Measurements from ENCODE around the gene PRSS57.

Gene PRSS57

DNA sequence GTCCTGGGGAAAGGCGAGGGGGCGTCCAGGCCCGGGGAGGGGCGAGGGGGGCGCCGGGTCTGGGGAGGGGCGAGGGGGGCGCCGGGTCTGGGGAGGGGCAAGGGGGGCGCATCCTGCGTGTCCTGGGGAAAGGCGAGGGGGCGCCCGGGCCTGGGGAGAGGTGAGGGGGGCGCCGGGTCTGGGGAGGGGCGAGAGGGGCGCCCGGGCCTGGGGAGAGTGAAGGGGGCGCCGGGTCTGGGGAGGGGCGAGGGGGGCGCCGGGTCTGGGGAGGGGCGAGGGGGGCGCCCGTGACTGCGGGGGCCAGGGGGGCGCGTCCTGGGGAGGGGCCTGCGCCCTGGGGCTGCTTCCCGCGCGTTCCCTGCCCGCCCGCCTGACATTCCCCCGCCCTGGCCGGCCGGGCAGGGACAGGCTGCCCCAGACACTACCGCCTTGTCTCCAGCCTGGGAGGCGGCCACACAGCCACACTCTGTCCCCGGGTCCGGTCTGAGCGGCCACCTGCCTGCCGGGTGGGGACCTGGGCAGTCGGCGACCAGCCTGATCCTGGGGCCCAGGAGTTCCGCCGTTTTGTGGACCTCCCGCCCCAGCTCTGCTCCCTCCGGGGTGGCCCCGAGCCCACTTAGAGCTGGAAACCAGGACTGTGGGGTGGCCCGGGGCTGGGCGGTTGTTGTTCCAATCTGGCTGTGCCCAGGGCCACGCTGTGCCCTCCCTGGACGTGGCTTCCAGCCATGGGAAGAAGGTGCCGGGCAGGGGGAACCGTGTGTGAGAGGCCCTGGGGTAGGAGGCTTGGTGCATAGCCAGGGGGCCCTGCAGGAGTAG is 25.3 kb upstream of the PRSS57 start:
- no peak overlapping the region for H3K4me3 ChIP-seq (ENCODE audit: low read depth, low read length)
- TF ChIP-seq, protein P1, sequence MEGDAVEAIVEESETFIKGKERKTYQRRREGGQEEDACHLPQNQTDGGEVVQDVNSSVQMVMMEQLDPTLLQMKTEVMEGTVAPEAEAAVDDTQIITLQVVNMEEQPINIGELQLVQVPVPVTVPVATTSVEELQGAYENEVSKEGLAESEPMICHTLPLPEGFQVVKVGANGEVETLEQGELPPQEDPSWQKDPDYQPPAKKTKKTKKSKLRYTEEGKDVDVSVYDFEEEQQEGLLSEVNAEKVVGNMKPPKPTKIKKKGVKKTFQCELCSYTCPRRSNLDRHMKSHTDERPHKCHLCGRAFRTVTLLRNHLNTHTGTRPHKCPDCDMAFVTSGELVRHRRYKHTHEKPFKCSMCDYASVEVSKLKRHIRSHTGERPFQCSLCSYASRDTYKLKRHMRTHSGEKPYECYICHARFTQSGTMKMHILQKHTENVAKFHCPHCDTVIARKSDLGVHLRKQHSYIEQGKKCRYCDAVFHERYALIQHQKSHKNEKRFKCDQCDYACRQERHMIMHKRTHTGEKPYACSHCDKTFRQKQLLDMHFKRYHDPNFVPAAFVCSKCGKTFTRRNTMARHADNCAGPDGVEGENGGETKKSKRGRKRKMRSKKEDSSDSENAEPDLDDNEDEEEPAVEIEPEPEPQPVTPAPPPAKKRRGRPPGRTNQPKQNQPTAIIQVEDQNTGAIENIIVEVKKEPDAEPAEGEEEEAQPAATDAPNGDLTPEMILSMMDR (IDR thresholded peaks at IDR 0.05; ENCODE audit: low read depth, low read length), result no peak

GRCh38 chr19:719636-720344 is 24.5 kb upstream of the PRSS57 start:
- TF ChIP-seq, protein P1 (IDR thresholded peaks at IDR 0.05; ENCODE audit: low read depth, low read length), result no peak
- H3K4me3 ChIP-seq (ENCODE audit: low read depth, low read length), result no peak overlapping the region

- H3K4me3 ChIP-seq (ENCODE audit: low read depth, low read length), result no peak overlapping the region
- TF ChIP-seq, protein P1 (IDR thresholded peaks at IDR 0.05; ENCODE audit: low read depth, low read length), result no peak
Measured at GRCh38 chr19:718991-719512, 23.8 kb upstream of the PRSS57 start.

- no peak overlapping the region for H3K4me3 ChIP-seq (ENCODE audit: low read depth, low read length)
- TF ChIP-seq, protein P1 (IDR thresholded peaks at IDR 0.05; ENCODE audit: low read depth, low read length), result no peak
Measured at GRCh38 chr19:718251-718951, 23.1 kb upstream of the PRSS57 start.

DNA sequence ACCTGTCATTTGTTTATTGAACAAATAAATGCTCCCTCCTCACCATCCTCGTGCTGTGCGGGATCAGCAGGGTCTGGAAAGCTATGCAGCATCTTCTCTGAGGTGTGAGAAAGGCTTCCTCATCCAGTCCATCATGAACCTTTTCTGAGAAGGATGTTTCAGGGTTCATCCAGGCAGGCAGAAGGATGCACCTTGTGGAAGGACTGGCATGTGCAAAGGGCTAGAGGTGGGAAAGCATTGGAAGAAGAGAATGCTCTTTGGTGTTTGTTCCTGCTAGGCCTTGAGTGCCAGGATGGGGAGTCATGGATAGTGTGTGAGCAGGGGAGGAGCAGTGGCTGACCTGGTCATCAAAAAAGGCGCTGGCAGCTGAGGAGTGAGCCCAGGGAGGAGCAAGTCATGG is 20.1 kb upstream of the PRSS57 start:
- no peak overlapping the region for H3K4me3 ChIP-seq (ENCODE audit: low read depth, low read length)
- TF ChIP-seq, protein P1 (IDR thresholded peaks at IDR 0.05; ENCODE audit: low read depth, low read length), result no peak

- no peak overlapping the region for H3K4me3 ChIP-seq (ENCODE audit: low read depth, low read length)
- TF ChIP-seq, protein P1 (IDR thresholded peaks at IDR 0.05; ENCODE audit: low read depth, low read length), result no peak
Measured at GRCh38 chr19:711254-711653, 16.0 kb upstream of the PRSS57 start.
